SK-MEL-5 (cell line): Measurements from ENCODE around the gene SPSB4. TPM values are rescaled to one million over a fixed set of nuclear protein-coding genes. Genes with fewer than 3 reads are reported as not detected.

Experiments used
- DNase-seq: peaks from one replicate; pipeline ENCODE4 v3.0.0-alpha.2; 2016; ENCODE audit warnings: low read depth, low spot score
- in situ Hi-C: cut with HindIII; loops from 2 replicates; pipeline ENCODE4 v1.10.0; 2016; ENCODE audit warnings: low sequenced_read_pairs, high pct_unique_total_duplicates, low pct_unique_long_range_greater_than_20kb
- total RNA-seq: library from RNA; depleted of rRNA; stranded (reverse); fragments of >200 nt; shearing (Covaris generic); gene quantifications from 2 replicates; pipeline ENCODE4 v1.2.3, GENCODE V29; 2014

The SPSB4 gene
- total RNA-seq, 1 experiment from 2014 or later = 0.08 TPM

DNA sequence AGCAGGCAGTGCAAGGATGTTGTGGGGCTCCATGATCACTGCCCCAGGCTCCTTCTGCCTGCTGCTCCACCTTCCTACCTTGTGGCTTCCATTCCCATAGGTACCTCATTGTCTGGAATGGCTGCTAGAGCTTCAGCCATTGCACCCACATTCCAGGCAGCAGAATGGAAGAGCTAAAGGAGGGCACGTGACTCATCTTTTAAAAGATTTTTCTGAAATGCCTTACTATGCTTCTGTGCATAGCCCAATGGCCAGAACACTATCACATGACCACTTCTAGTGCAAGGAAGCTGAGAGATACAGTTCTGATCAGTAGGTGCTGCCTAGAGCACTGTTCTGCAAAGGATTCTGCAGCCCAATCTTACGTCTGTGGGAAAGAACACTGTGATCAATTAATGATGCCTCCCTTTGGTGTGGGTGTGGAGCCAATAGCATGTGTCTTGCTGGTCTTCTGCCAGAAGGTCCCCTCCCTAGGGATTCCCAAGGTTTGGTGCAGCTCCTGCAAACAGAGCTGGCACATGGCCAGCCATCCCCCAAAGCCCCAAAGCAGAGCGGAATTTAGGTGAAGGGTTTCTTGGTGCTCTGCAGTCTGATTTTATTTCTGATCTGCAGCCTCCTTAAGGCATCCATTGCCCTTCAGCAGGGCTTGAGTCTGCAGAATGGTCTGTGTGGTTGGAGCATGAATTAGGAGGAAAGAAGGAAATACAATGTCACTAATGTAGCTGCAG is 34.4 kb downstream of the SPSB4 start:
- in situ Hi-C loops = no loop called here
- no peak for DNase-seq

GRCh38 chr3:141086188-141086587 is 35.0 kb downstream of the SPSB4 start:
- in situ Hi-C loops = no loop called here
- DNase-seq = no peak

- DNase-seq = no peak
- in situ Hi-C loops = no loop called here
These were observed 36.1 kb downstream of the SPSB4 start for GRCh38 chr3:141087076-141087777.

DNA sequence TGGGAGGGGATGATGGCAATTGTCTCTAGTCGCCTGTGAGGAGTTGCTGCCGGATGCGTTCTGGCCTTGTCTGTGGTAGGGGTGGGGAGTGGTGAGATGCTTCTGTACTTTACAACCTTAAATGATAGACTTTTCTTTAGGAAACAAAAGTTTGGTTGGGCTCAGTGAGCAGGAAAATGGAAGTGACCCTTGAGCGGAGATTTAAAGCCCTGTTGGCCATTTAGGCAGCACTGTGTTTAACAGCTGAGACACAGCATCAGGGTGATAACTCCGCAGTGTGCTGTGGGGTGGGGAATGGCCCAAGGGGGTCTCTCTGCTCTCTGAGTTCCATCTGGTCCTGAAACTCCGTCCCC is 36.6 kb downstream of the SPSB4 start:
- in situ Hi-C loops = no loop called here
- DNase-seq = no peak

DNA sequence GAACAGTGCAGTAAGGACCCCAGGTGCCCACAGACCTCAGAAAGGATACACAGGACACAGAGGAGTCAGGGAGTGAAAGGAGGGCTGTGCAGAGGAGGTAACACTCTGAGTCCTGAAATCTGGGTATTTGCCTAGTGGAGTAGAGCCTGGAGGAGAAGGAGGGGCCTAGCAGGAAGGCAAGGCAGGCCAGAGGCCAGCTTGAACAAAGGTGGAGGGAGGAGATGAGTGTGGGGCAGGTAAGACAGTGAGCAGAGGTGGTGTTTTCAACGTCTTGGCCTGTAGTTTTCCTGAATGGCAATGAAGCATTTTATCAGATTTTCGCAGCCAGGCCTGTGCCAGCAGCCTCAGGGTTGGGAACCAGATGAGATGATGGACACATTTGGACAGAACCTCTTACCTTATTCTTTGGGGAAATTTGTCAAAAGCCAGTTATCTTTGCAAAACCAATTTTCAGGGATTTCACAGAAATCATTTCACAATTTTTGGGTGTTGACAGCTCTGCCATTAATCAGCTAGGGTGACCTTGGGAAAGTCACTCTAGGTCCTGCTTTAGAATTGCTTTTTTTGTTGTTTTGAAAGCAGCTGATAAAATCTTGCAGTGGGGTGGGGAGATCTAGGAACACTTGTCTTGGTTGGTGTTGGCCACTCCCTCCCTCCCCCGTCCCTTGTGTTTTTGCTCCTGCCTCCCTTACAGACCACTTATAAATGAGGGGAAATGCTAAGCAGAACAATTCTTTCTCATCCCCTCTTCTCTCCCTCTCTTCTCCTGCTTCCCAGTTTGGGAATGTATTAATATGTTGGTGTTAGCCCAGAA is 38.4 kb downstream of the SPSB4 start:
- in situ Hi-C loops = no loop called here
- no peak for DNase-seq

DNA sequence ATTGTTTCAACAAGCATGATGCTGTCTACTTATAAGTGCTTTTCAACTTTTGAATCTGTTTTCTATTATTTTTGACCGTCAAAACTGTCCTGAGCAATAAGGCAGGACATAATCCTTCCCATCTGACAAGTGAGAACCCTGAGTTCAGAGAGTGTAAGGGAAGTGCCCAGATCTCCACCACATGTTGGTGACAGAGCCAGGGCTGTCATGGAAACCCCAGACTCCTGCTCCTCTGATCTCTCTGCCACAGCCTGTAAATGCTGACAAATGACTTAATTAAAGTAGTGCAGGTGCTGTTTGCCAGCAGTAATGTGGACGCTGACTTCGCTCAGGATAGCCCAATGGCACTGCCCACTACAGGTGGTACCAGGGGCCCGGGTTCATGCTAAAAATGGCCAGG is 40.3 kb downstream of the SPSB4 start:
- DNase-seq = no peak
- in situ Hi-C loops = no loop called here

- DNase-seq = no peak
- in situ Hi-C loops = no loop called here
These were observed 41.5 kb downstream of the SPSB4 start for GRCh38 chr3:141092663-141093062.

GRCh38 chr3:141093397-141093796 is 42.2 kb downstream of the SPSB4 start:
- no peak for DNase-seq
- in situ Hi-C loops = no loop called here

DNA sequence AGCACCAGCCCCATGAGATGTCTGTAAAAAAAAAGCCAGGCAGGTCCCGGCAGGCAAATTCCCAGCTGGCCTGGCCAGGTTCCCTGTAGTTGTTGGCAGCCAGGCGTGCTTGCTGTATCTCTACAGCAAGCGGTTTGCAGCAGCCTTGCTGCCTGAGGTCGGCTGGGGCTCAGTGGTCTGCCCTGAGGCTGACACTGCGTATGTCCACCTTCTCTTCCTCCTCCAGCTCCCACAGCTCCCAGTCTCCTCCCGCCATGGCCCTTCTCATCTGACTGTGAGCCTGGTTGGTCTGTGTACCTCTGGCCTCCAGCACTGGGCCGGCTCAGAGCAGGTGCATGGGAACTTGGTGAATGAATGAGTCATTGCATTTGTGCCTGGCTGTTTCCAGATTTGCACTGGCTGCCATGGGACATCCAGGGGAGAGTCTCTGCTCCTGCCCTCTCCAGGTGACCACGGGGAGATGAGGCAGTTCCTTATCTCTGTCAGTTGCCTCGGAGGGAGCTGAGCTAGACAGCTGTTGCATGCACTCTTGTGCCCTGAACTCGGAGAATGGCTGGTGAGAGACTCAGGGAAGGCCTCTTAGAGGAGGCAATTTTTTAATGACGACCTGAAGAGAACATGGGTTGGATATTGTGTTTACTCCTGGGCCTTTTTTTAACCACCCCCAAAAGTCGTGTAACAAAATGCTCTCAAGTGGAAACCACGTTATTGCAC is 43.0 kb downstream of the SPSB4 start:
- DNase-seq = no peak
- in situ Hi-C loops = no loop called here

DNA sequence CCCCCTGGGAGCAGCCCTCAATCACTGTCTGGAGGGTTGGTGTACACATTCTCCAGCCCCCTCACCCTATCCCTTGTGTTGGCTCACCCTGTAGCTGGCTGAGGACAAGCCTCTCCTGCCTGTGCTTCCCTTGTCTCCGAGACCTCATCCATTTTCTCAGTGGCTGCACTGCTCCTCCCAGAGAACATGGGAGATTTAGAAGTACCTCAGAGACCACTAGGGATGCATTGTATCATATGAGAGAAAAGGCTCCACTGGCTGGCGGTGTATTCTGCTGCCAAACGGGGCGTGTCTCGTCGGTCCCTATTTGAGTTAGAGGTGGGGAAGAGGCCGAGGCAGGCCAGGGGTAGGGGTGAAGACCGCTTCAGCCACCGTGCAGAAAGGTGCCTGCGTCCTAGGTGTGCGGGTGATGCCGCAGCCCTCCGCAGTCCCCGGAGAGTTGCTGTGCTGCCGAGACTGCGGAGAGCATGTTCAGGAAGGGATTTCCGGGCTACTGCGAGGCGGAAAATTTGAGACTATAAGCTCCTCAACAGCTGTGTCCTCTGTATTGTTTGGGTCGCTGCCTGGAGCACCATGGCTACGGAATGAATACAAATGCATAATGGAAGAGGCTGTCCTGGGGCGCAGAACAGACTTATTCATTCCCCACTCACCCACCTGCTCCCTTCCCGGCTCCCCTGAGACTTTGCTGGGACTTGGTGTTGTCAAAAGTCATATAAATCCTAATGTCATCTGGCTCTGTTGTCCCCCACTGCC is 43.8 kb downstream of the SPSB4 start:
- DNase-seq = no peak
- in situ Hi-C loops = no loop called here

- no peak for DNase-seq
- in situ Hi-C loops = no loop called here
These were observed 44.4 kb downstream of the SPSB4 start for GRCh38 chr3:141095546-141095937.

DNA sequence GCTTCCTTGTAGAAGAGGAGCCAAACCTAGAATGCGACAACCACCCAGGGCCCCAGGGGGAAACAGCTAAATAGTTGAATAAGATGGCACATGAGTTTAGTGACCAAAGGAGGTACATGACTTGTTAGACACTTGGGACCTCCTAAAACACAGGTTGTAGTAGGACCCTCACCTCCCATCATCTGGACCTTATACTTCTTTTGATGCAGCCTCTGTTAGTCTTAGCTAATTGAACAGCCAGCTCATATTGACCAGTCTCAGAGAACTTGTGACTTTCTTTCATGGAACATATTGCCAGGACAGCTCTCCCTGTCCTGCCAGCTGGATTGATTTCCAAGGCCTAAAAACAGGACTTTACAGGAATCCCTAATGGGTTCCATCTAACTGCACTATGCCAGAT is 45.0 kb downstream of the SPSB4 start:
- DNase-seq = no peak

DNA sequence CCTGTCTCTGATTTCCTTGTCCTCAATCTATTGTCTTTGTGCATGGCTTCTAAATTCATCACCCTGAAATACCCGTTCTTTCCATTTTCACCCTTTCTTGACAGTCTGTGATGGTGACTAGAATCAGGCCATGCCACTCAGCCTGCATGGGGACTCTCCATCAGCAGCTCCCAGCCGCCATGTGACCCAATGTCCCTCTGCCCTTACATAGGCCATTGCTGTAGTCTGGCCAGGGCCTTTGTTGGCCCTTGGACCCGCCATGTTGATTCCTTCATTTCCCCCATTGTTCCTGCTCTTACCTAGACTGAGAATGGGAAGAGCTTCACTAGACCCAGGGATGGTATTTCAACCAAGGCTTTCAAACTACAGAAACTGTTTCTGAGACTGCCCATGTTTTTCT is 45.8 kb downstream of the SPSB4 start:
- in situ Hi-C loops = no loop called here
- no peak for DNase-seq

More for the DNA sequence above, 45.0 kb downstream of the SPSB4 start:
- in situ Hi-C loops = no loop called here

- DNase-seq = no peak
- in situ Hi-C loops = no loop called here
These were observed 49.0 kb downstream of the SPSB4 start for GRCh38 chr3:141100112-141100511.

DNA sequence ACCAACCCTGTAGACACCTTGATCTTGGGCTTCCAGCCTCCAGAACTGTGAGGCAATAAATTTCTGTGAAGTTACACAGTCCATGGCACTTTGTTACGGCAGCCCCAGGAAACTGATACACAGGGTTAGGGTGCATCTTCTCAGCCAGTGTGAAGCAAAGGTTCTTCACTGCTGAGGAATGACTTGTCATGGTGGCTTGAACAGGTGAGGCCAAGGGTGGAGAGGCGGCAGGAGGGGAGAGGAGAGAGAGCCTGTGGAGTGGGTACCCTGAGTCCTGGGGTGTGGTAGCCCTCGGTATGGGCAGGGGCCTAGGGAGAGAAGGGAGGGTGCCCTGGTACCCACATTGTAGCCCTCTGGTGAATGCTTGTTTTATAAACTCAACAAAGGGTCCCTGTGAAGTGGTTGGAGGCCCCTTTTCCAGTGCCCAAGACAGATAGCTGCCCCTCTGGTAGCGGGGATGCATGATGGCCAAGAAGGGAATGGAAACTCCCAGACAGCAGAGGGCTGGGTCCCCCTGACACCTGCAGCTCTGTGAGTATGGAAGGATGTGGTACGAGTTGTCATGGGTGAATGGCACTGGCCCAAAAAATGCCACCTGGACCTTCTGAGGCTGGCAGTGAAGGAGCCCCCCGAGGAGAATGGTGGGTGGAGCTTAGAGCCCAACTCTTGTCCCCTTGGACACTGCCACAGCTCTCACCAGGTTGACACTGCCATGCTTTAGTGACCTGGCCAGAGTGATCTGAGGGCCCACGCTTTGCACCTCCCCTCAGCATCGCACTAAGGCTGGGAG is 49.6 kb downstream of the SPSB4 start:
- DNase-seq = no peak
- in situ Hi-C loops = no loop called here

DNA sequence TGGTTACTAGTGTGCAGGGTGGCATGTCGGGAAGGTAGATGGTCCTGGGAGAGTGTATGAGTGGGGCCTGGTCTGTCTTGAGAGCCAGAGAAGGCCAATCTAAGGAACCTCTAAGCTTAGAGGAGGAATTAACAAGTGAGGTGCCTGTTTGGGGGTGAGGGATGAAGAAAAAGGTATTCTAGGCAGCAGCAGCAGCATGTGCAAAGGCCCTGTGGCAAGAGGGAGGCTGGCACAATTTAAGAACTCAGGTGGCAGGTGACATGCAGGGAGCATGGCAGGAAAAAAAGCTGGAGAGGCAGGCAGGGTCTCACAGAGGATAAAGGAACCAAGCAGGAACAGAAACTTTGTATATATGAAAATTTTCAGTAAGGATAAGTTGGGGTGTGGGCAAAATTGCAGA is 51.2 kb downstream of the SPSB4 start:
- in situ Hi-C loops = no loop called here

DNA sequence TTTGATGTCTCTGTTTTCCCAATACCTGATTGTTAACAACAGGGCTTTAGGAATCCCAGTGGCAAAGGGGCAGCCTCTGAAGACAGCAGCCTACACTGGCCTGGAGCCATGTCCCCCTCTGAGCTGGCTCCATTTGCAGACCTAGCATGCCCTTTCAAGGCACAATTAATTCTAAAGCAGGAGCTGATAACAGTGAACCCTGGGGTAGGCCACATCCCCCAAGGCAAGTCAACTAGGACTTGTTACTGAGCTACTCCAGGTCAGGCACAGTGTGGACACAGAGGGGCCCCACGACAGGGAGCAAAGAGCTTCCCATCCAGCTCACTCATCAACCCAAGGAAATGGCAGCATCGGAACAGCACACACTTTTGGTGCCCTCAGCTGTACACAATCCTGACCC is 51.9 kb downstream of the SPSB4 start:
- in situ Hi-C loops = no loop called here
- DNase-seq = no peak

More for the DNA sequence above, 51.2 kb downstream of the SPSB4 start:
- no peak for DNase-seq
